T-helper 1 cell (primary cell): ENCODE measurements around the gene ARL6IP1.

ENCODE experiments used
- DNase-seq, 5 donors: peaks; one replicate each; pipeline ENCODE4 v3.0.0-alpha.2; 2012 to 2020
- total RNA-seq, 4 donors: gene quantifications; one replicate each; lab custom pipeline; 2026; lab: John Stamatoyannopoulos, UW

ARL6IP1 gene
- total RNA-seq: 53.3 to 124 (median 97.2) reads per million in 4 donors

DNA sequence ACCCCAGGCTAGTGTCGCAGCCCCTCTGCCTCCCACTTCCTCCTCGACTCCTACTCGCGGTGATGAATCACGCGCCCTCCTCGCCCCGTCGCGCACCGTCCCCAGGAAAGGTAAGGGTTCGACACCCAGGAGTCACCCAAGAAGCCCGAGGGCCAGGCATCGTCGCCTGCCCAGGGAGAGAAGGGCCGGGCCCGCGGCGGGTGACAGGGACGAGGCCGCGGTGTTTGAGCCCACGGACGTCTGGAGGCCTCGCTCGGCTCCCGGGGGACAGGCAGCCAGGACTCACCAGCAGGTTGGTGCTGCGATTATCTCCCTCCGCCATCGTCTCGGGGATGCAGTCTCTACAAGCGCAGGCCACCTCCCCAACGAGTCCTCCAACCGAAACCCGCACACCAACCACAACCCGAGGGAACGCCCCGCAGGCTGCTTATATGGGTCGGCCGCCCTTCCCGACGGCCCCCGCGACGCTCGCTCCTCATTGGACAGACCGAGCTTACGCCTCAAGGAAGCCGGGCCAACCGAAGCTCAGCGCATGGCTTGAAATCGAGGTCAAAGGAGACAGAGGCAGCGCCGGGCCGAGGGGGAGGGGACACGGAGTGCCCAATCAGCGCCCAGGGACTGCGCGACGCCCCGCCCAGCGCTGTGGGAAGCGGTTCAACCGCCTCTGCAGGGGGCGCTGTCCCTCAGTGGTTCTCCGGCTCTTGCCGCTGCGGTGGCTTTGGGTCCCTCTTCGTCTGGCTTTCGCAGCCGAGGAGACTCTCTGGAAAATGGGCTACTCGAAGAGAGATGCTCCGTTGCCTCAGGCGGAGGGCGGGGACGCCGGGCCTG, at the start of gene ARL6IP1:
TSS of gene ARL6IP1 (minus strand) at position 405 of the 828 bp plus-strand sequence. CDS start at position 322, 83 bp downstream.
- DNase-seq: peak; percentile 98 to 100 (median 99)

- no peak for DNase-seq
These were observed 45.1 kb upstream of the ARL6IP1 start for GRCh38 chr16:18846416-18846815.

- DNase-seq: no peak
These were observed 41.2 kb upstream of the ARL6IP1 start for GRCh38 chr16:18842565-18842964.

GRCh38 chr16:18841833-18842525, 40.6 kb upstream of the ARL6IP1 start:
- no peak for DNase-seq

DNA sequence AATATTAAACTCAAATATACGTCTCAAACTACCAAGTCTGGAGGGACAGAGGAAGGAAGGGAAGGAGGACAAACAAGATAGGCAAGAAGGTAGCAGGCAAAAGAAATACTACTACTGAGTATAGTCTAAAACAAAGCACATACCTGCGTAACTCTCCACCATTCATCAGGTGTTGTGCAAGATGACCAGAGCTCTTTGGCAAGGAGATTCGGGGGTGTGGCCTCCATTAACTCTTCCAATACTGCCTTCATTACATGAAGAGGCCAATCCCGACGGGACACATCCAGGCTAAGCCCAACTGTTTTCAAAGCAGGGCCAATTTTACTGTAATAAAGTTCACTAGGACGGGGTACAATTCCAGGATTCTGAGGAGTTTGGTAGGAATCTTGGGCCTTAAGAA, 38.2 kb upstream of the ARL6IP1 start:
- DNase-seq: no peak

GRCh38 chr16:18836702-18837101, 35.4 kb upstream of the ARL6IP1 start:
- no peak for DNase-seq

GRCh38 chr16:18834864-18835263, 33.5 kb upstream of the ARL6IP1 start:
- no peak for DNase-seq

DNA sequence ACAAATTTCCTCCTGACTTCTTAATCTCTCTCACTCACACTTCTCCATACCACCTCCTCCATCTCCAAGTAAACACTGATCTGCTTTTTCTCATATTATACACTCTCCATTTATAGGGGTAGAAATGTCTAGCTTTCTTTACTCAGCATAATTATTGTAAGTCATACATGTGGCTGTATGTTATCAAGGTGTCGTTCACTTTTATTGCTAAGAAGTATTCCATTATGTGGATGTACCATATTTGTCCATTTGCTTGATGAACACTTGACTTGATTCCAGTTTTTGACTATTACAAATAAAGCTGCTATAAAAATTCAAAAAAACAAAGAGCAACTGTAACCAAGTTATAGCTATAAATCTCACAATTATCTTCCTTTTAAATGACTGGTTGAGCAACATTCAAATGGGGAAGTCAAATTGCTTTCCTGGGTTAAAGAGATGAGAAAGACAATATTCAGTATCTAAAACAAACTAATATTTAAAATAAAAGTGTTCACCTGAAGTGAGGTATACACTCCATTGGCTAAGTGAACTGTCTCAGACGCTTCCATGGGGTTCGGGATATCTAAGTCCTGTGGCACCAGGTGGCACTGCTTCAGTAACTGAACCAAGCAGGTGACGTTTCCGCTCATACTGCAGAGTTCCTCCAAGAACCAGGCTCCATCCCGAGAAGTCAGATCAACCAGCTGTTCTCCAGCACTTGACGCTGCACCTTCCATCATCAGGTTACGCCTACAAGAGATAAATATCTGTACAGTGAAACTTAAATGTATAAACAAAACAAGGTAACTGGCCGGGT, 32.6 kb upstream of the ARL6IP1 start:
- DNase-seq: no peak

- no peak for DNase-seq
These were observed 31.3 kb upstream of the ARL6IP1 start for GRCh38 chr16:18832613-18833012.

DNA sequence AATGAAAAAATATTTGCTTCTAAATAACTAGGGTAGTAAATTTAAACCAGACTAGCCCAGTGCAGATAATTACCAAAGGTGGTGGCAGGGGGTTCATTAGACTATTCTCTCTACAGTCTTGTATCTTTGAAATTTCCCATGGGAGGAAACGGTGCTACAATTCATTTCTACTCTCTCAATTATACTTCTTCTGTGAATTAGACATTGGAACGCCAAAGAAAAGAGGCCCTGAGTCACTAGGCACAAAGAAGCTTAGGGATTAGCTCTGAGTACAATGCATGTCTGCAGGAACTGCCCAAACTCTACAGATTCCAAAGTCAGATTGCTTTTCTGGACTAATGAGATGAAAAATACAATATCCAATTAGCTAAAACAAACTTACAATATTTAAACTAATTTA, 30.7 kb upstream of the ARL6IP1 start:
- no peak for DNase-seq

DNA sequence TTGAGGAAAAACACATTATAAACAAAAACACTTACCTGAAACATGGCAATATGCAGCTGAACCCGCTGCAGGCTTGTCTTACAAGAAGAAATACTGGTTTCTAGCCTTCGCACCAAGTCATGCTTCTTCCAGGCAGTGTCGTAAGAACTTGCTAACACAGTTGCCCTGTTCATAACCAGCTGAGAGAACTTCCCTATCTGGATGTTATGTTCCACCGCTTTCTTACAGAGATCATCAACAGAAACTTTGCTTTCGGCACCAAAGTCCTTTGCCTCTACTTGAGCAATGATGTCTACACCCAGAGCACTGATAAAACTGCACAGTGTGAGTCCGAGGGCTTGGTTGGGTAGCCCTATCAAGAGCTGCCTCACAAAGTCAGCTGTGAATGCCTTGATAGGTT, 27.9 kb upstream of the ARL6IP1 start:
- DNase-seq: no peak

DNA sequence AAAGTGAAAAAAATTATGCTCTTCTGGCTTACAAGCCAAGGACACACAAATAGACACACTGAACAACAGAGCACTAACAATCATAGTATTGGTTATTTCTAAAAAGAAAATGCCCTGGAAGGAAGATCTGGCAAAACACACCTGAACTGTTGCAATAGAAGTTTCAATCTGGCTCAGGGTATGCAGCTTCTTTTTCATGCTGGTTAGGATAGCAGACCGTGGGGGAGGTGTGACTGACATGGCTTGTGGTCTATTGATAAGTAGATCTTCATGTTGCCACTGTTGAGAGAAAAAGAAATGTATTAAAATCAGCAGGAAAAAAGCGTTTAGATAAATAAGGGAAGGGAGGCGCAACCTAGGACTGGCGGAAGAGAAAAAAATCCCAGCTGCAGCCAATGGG, 26.5 kb upstream of the ARL6IP1 start:
- no peak for DNase-seq

GRCh38 chr16:18816286-18816685, 14.9 kb upstream of the ARL6IP1 start:
- DNase-seq: no peak

GRCh38 chr16:18811925-18812324, 10.6 kb upstream of the ARL6IP1 start:
- no peak for DNase-seq

GRCh38 chr16:18809165-18809564, 7.8 kb upstream of the ARL6IP1 start:
- no peak for DNase-seq

- no peak for DNase-seq
These were observed 4.0 kb upstream of the ARL6IP1 start for GRCh38 chr16:18805257-18805773.

GRCh38 chr16:18804540-18804939, 3.2 kb upstream of the ARL6IP1 start:
- DNase-seq: no peak

DNA sequence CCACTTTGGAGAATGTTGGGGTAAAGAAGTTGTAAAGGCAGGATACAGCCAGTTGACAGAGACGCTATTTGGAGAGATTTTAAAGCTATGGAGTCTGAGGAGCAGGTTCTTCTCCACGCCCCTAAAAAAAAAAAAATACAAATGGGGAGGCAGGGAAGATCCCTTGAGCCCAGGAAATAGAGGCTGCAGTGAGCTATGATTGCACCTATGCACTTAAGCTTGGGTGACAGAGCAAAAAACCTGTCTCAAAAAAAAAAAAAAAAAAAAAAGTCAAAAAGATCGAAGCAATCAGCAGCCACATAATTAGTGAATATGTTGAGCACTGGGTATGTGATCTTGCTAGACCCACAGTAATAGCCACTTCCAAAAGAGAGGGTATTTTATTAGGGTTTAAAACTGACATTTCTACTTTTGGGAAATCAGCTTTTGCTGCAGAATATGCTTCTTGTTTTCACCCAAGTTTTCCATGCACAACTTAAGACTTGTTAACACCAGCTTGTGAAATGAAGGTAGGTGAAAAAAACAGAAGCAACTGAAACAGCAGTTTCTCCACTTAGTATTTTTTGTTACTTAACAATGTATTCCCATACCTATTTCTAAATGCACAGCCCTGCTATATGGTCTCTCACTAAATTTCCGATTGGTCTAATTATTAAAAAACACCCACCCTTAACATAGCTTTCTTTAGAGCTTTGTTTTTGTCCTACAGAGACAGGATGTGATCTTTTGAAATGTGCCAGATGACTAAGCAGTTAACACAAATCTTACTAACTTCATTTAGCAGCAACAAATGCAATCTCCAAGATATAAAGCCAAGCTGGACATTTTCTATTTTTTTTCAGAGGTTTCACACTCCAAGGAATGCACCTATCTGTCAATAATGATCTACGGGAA, 2.5 kb upstream of the ARL6IP1 start:
- peak in 1 of 5 donors; percentile 60 for DNase-seq

DNA sequence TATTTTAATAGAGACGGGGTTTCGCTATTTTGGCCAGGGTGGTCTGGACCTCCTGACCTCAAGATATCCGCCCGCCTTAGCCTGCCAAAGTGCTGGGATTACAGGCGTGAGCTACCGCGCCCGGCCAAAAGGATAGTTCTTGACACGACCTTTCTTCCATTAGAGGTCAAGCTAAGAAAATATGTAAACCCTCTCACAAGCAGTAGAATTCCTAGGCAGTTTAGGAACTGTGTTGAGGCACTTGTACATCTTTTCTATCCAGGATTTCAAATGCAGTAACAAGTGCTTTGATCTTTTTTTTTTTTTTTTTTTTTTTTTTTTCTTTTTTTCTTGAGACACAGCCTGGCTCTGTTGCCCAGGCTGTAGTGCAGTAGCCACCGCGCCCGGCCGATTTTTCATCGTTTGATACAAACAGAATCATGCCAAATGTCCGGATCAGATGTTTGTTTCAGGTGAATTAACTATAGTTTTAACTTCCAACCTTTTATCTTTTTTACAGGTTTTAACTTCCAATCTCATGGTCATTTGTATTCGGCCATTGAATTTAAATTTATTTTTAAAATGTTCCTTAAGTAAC, 1.5 kb upstream of the ARL6IP1 start:
- no peak for DNase-seq

- DNase-seq: no peak
These were observed 589 bp downstream of the ARL6IP1 start for GRCh38 chr16:18800775-18801144.

DNA sequence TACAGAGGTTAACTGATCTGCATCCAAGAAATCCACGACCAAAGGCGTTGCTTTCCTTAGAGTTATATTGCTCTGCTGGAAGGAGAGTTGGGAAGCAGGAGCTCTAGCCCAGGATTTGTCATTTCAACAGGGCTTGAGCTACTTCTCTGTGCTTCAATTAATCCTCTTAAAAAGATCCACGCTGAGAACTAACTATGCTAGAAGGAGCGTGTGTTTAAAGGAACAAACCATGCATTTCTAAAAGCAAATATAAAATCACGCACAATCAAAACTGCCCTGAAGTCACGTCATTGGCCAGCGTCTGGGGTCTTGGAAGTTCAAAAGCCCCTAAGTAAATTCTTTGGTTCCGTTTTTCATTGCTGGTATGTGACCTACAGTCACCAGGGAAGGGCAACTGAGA, 1.1 kb downstream of the ARL6IP1 start:
- DNase-seq: no peak

- DNase-seq: no peak
These were observed 1.8 kb downstream of the ARL6IP1 start for GRCh38 chr16:18799500-18799899.
